Activated CD4-positive, alpha-beta T cell treated with anti-CD3 and anti-CD28 coated beads, Interleukin-2, amount 10 ng/mL, durations not matched to agents 7 days and 5 days (primary cell): Measurements from ENCODE around the gene DCUN1D2. TPM values are rescaled to one million over a fixed set of nuclear protein-coding genes. Genes with fewer than 3 reads are reported as not detected.

ENCODE experiments used
- CTCF ChIA-PET: fragments of 350-600 bp; sonication (Branson Sonifier 250); formaldehyde crosslinking; loops from one replicate; lab custom pipeline; 2021; ENCODE audit warnings: antibody characterized with exemption; lab: Charles Lee
- POLR2A ChIA-PET: fragments of 350-600 bp; sonication (Branson Sonifier 250); formaldehyde crosslinking; loops from one replicate; lab custom pipeline; 2021; ENCODE audit warnings: antibody characterized with exemption; lab: Charles Lee
- DNase-seq: peaks from one replicate; pipeline ENCODE4 v3.0.0-alpha.2; 2020
- H3K27ac Mint-ChIP-seq: one replicate; pipeline ENCODE4 v1.8.0; 2021; ENCODE audit warnings: mild to moderate bottlenecking, moderate library complexity, mixed read lengths
- H3K27me3 Mint-ChIP-seq: one replicate; pipeline ENCODE4 v1.8.0; 2021; ENCODE audit warnings: mixed read lengths
- H3K36me3 Mint-ChIP-seq: one replicate; pipeline ENCODE4 v1.8.0; 2021; ENCODE audit warnings: low read depth, mixed read lengths
- H3K4me1 Mint-ChIP-seq: one replicate; pipeline ENCODE4 v1.8.0; 2021; ENCODE audit warnings: mixed read lengths
- H3K4me3 Mint-ChIP-seq: one replicate; pipeline ENCODE4 v1.8.0; 2021; ENCODE audit warnings: mild to moderate bottlenecking, moderate library complexity, mixed read lengths
- H3K9me3 Mint-ChIP-seq: one replicate; pipeline ENCODE4 v1.8.0; 2021; ENCODE audit warnings: mixed read lengths
- total RNA-seq, 2 experiments: library from RNA; stranded (reverse); gene quantifications; one replicate each; pipeline ENCODE4 v1.2.3, GENCODE V29; 2021

The DCUN1D2 gene
- total RNA-seq, 2 experiments from 2014 or later: 13.9 to 20.3 TPM

DNA sequence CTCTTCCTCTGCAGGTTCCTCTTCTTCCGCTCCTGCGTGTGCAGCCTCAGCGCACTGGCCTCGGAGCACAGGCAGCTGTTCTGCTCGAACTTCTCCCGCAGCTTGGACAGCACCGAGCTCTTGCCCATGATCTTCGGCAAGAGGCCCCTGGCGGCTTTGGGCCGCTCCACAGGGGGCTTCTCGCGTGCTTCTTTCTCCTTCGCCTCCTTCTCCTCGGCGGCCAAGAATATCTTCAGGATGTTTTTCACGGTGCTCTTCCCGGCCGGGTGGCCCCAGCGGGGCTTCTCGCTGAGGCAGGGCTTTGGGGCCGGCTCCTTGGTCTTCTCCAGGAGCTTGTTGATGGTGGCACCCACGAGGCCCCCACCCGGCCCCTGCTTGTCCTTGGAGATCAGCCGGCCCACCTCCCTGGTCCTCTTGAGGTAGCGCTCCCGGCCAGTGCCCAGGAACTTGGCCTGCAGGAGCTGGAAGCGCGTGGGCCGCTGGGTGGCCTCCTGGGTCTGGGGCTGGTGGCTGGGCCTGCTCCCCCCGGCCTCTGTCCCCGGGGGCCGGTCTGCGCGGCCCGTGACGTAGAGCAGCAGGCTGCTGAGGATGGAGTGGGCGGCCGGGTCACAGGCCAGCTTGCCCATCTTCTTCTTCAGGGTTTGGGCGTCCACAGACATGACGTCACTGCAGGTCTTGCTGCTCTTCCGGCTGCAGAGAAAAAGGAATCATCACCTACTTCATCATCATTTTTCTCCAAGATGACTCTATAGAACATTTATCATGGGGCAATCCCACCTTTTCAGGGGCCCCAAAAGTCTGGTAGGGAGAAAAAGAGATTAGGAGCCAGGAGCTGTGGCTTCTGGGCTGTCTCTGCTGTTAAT is 82.7 kb downstream of the DCUN1D2 start:
- Mint-ChIP-seq H3K27ac (no peak overlapping the region), H3K4me1 (no peaks in the 10 kb centered on the region), H3K27me3 (no peaks in the 10 kb centered on the region), H3K9me3 (no peaks in the 10 kb centered on the region), H3K4me3 (no peak overlapping the region), H3K36me3 (no peaks in the 10 kb centered on the region)
- CTCF ChIA-PET: interaction anchor here (1.0 kb wide), 1 partner anchor 20 kb away, joined by 3 read pairs; no protein-coding TSS in a partner anchor
- no peak for DNase-seq
- POLR2A ChIA-PET: no interaction called here

DNA sequence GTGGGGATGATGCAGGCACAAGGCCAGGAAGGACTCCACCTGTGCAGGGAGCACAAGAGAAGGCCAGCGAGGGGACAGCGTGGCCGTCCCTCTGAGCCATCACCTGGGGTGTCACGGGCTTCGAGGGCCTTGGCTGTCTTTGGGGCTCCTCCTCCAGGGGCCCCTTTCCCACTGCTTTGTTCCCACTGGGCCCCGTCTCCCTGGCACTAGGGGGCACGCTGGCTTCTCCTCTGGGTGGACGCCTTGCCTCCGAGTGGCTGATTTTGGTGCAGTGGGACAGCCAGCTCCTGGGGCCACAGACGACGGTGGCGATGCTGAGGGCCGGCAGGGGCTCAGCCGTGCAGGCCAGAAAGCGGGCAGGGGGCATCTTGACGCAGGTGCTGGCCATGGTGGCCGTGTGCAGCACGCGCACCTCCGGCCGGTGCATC is 83.4 kb downstream of the DCUN1D2 start:
- no peaks in the 10 kb centered on the region for H3K9me3 Mint-ChIP-seq
- ChIA-PET CTCF (interaction anchor here (1.0 kb wide), 1 partner anchor 19 kb away, joined by 3 read pairs; no protein-coding TSS in a partner anchor), POLR2A (no interaction called here)
- no peaks in the 10 kb centered on the region for H3K36me3 Mint-ChIP-seq
- H3K27me3 Mint-ChIP-seq: no peaks in the 10 kb centered on the region
- no peak for DNase-seq
- H3K27ac Mint-ChIP-seq: no peak overlapping the region
- H3K4me1 Mint-ChIP-seq: no peaks in the 10 kb centered on the region
- H3K4me3 Mint-ChIP-seq: no peak overlapping the region

DNA sequence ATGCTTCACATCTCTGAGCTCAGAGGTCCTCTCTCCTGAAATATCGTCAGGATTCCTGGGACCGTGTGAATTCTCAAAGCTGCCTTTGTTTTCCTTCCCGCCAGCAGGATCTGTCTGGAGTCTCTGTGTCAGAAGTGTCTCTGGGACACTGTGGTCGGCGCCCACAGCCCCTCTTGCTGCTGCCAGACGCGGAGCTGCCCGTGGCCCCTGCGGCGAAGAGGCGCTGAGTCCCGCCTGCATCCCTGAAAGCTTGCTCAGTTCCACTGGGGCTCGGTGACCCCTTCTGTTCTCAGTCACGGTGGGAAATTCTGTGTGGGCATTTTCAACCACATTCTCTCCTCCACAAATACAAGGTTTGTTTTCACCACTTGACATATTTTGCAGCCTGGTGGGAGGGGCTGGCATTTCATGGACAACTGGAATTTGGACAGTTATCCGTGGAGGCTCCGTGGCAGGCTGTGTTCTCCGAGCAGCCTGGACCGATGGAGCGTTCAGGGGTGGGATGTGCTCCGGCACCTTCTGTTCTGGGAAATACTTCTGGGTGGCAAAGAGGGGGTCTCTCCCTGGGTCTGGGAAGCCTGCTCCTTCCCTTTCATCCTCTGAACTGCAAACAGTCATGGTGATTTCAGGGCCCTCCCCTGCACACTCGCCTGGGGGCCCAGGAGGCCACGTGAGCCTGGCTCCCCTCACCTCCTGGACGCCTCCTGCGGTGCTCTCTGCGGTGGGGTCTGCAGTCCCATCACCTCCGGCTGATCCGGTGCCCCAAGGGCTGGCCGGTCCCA is 84.0 kb downstream of the DCUN1D2 start:
- CTCF ChIA-PET: interaction anchor here (1.0 kb wide), 1 partner anchor 19 kb away, joined by 3 read pairs; no protein-coding TSS in a partner anchor

More for the DNA sequence above, 84.0 kb downstream of the DCUN1D2 start:
- no peaks in the 10 kb centered on the region for H3K9me3 Mint-ChIP-seq
- H3K36me3 Mint-ChIP-seq: no peaks in the 10 kb centered on the region
- no peaks in the 10 kb centered on the region for H3K4me1 Mint-ChIP-seq
- POLR2A ChIA-PET: no interaction called here
- H3K27ac Mint-ChIP-seq: no peak overlapping the region
- DNase-seq: no peak
- H3K27me3 Mint-ChIP-seq: no peaks in the 10 kb centered on the region
- no peak overlapping the region for H3K4me3 Mint-ChIP-seq

Other genes starting within 250 kb of the DCUN1D2 start
- gene LAMP1, start 193.5 kb downstream of the DCUN1D2 start, total RNA-seq: 10 to 100 TPM; 84.1 to 91.6 TPM
- gene GRTP1, start 126.6 kb downstream of the DCUN1D2 start, total RNA-seq: 1 to 10 TPM in 1 of 2 experiments, under 1 TPM in 1; 0.45 to 1.0 TPM
- 1 to 10 TPM in 1 of 2 experiments, under 1 TPM in 1; 1.00 to 1.4 TPM for gene ADPRHL1, start 37.2 kb downstream of the DCUN1D2 start, total RNA-seq
- gene TFDP1, start 94.0 kb upstream of the DCUN1D2 start, total RNA-seq: 100 to 1,000 TPM; 152 to 153 TPM
- not detected for gene ATP4B, start 167.5 kb upstream of the DCUN1D2 start, total RNA-seq
- gene GRK1, start 176.5 kb upstream of the DCUN1D2 start, total RNA-seq: under 1 TPM in 1 of 2 experiments, not detected in 1; 0.19 TPM